Neural cell (in vitro differentiated cells): ENCODE results near the gene PPM1L. TPM values are rescaled to one million over a fixed set of nuclear protein-coding genes. Genes with fewer than 3 reads are reported as not detected.

ENCODE experiments used
- H2AFZ ChIP-seq: fragments of 200-600, 300-800 bp; sonication (generic), shearing (Covaris generic); 2 replicates; pipeline ENCODE4 v1.6.0; 2014; ENCODE audit warnings: low read depth, mild to moderate bottlenecking, antibody characterized with exemption, low read length, moderate library complexity
- H3F3A ChIP-seq: fragments of 200-600 bp; shearing (Covaris generic); 2 replicates; pipeline ENCODE4 v1.6.1; 2016; ENCODE audit warnings: mild to moderate bottlenecking, moderate library complexity, mixed read lengths, antibody characterized with exemption, low read length; ENCODE audit not compliant: insufficient read depth, poor library complexity, severe bottlenecking
- H3K27ac ChIP-seq: fragments of 200-600, 300-800 bp; sonication (generic), shearing (Covaris generic); 2 replicates; pipeline ENCODE4 v1.5.1; 2014; ENCODE audit warnings: mild to moderate bottlenecking, low read length, moderate library complexity
- H3K27me3 ChIP-seq: fragments of 300-800, 200-600 bp; sonication (generic), shearing (Covaris generic); 2 replicates; pipeline ENCODE4 v1.6.0; 2014; ENCODE audit warnings: mild to moderate bottlenecking, low read depth, low read length, moderate library complexity; ENCODE audit not compliant: insufficient read depth
- H3K36me3 ChIP-seq: fragments of 300-800, 200-600 bp; sonication (generic), shearing (Covaris generic); 2 replicates; pipeline ENCODE4 v1.5.1; 2014; ENCODE audit warnings: mild to moderate bottlenecking, antibody characterized with exemption, low read length, moderate library complexity; ENCODE audit not compliant: insufficient read depth
- H3K4me2 ChIP-seq: fragments of 300-800, 200-600 bp; sonication (generic), shearing (Covaris generic); 2 replicates; pipeline ENCODE4 v1.6.0; 2014; ENCODE audit warnings: mild to moderate bottlenecking, low read length
- H3K4me3 ChIP-seq: fragments of 300-800, 200-600 bp; sonication (generic), shearing (Covaris generic); 2 replicates; pipeline ENCODE4 v1.5.1; 2014; ENCODE audit warnings: mild to moderate bottlenecking, low read length, moderate library complexity
- H3K79me2 ChIP-seq: fragments of 200-600 bp; shearing (Covaris generic); replicated peaks from 2 replicates; pipeline ENCODE4 v1.6.0; 2014; ENCODE audit warnings: mild to moderate bottlenecking, low read length, moderate library complexity; ENCODE audit not compliant: insufficient read depth
- H3K9ac ChIP-seq: fragments of 300-800, 200-600 bp; sonication (generic), shearing (Covaris generic); 2 replicates; pipeline ENCODE4 v1.6.1; 2016; ENCODE audit warnings: mild to moderate bottlenecking, low read length, mixed read lengths
- H3K9me2 ChIP-seq: fragments of 200-600 bp; shearing (Covaris generic); 2 replicates; pipeline ENCODE4 v1.6.1; 2016; ENCODE audit warnings: mild to moderate bottlenecking, low read length, mixed read lengths; ENCODE audit not compliant: insufficient read depth
- H3K9me3 ChIP-seq: fragments of 200-600, 300-800 bp; sonication (generic), shearing (Covaris generic); 2 replicates; pipeline ENCODE4 v1.6.1; 2016; ENCODE audit warnings: mild to moderate bottlenecking, mixed run types, low read length, moderate library complexity, mixed read lengths
- H4K20me1 ChIP-seq: fragments of 200-600 bp; shearing (Covaris generic); 2 replicates; pipeline ENCODE4 v1.6.1; 2016; ENCODE audit warnings: mild to moderate bottlenecking, mixed run types; ENCODE audit not compliant: insufficient read depth
- CTCF ChIP-seq: fragments of 450-650 bp; IDR thresholded peaks from 2 replicates; pipeline ENCODE4 v1.5.1; 2014; ENCODE audit warnings: antibody characterized with exemption, mild to moderate bottlenecking, moderate library complexity; ENCODE audit not compliant: poor library complexity, severe bottlenecking
- EP300 ChIP-seq: fragments of 450-650 bp; conservative IDR thresholded peaks from 2 replicates; pipeline ENCODE4 v1.6.1; 2014; ENCODE audit warnings: antibody characterized with exemption, mild to moderate bottlenecking, moderate library complexity; ENCODE audit not compliant: poor library complexity, severe bottlenecking
- EZH2 ChIP-seq: fragments of 200-600, 300-800 bp; shearing (Covaris generic), sonication (generic); IDR thresholded peaks from 2 replicates; pipeline ENCODE4 v1.6.1; 2014; ENCODE audit warnings: antibody characterized with exemption, low read length, borderline replicate concordance, mild to moderate bottlenecking; ENCODE audit not compliant: insufficient read depth, poor library complexity, severe bottlenecking
- MXI1 ChIP-seq: fragments of 450-650 bp; conservative IDR thresholded peaks from 2 replicates; pipeline ENCODE4 v1.6.1; 2014; ENCODE audit warnings: antibody characterized with exemption, mild to moderate bottlenecking; ENCODE audit not compliant: poor library complexity, severe bottlenecking
- POLR2AphosphoS5 ChIP-seq: IDR thresholded peaks from 2 replicates; pipeline ENCODE4 v1.6.1; 2012
- RAD21 ChIP-seq: fragments of 450-650 bp; conservative IDR thresholded peaks from 2 replicates; pipeline ENCODE4 v1.6.1; 2014; ENCODE audit warnings: antibody characterized with exemption, mild to moderate bottlenecking, moderate library complexity
- SMC3 ChIP-seq: fragments of 450-650 bp; conservative IDR thresholded peaks from 2 replicates; pipeline ENCODE4 v1.6.1; 2014; ENCODE audit warnings: antibody characterized with exemption, mild to moderate bottlenecking, moderate library complexity; ENCODE audit not compliant: poor library complexity
- TAF1 ChIP-seq: IDR thresholded peaks from 2 replicates; pipeline ENCODE4 v1.6.1; 2012; ENCODE audit warnings: low read depth
- polyA plus RNA-seq: library from polyadenylated mRNA; depleted of rRNA; stranded (reverse); fragments of >200 nt; gene quantifications from 2 replicates; pipeline ENCODE4 v1.2.3, GENCODE V29; 2014
- TF ChIP-seq, protein P1 (sequence below): IDR thresholded peaks from 2 replicates; pipeline ENCODE4 v1.6.1; 2012; ENCODE audit warnings: borderline replicate concordance

PPM1L gene
- polyA plus RNA-seq, 1 donor from 2014 or later: 24.9 TPM

DNA sequence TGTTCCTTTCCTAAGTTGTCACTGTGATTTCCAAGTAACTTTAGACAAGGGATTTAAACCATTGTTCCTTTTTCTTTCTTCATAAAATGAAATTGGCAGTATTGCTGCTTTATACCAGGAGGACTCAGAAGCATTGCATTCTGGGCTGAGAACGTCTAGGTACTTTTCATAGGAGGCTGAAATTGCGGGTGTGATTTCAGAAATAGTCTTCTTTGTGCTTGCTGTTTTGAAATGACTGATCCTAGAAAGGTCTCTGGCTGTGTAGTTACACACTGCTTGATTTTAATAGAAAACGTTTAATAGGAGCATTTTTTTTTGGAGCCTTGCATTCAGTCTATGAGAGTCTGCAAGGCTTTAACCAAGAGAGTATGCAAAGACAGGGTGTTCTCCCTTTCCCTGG lies 56.3 kb downstream of the PPM1L start:
- Histone ChIP-seq H3K9ac (no peak overlapping the region), H3F3A (no peaks in the 10 kb centered on the region), H3K79me2 (no peaks in the 10 kb centered on the region), H3K36me3 (no peaks in the 10 kb centered on the region), H3K9me3 (no peaks in the 10 kb centered on the region), H3K4me2 (no peak overlapping the region), H3K9me2 (no peaks in the 10 kb centered on the region), H3K27ac (no peak overlapping the region), H2AFZ (no peak overlapping the region), H3K27me3 (no peaks in the 10 kb centered on the region), H4K20me1 (no peaks in the 10 kb centered on the region), H3K4me3 (no peak overlapping the region)
- TF ChIP-seq, protein P1, sequence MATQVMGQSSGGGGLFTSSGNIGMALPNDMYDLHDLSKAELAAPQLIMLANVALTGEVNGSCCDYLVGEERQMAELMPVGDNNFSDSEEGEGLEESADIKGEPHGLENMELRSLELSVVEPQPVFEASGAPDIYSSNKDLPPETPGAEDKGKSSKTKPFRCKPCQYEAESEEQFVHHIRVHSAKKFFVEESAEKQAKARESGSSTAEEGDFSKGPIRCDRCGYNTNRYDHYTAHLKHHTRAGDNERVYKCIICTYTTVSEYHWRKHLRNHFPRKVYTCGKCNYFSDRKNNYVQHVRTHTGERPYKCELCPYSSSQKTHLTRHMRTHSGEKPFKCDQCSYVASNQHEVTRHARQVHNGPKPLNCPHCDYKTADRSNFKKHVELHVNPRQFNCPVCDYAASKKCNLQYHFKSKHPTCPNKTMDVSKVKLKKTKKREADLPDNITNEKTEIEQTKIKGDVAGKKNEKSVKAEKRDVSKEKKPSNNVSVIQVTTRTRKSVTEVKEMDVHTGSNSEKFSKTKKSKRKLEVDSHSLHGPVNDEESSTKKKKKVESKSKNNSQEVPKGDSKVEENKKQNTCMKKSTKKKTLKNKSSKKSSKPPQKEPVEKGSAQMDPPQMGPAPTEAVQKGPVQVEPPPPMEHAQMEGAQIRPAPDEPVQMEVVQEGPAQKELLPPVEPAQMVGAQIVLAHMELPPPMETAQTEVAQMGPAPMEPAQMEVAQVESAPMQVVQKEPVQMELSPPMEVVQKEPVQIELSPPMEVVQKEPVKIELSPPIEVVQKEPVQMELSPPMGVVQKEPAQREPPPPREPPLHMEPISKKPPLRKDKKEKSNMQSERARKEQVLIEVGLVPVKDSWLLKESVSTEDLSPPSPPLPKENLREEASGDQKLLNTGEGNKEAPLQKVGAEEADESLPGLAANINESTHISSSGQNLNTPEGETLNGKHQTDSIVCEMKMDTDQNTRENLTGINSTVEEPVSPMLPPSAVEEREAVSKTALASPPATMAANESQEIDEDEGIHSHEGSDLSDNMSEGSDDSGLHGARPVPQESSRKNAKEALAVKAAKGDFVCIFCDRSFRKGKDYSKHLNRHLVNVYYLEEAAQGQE: no peak
- peak; percentile 73 for TF ChIP-seq POLR2AphosphoS5

- H3K27ac ChIP-seq: no peak overlapping the region
- no peaks in the 10 kb centered on the region for H3K9me3 ChIP-seq
- H4K20me1 ChIP-seq: no peaks in the 10 kb centered on the region
- TF ChIP-seq CTCF (no peak), POLR2AphosphoS5 (no peak), EP300 (no peak), EZH2 (no peak)
- H3K36me3 ChIP-seq: no peaks in the 10 kb centered on the region
- no peak overlapping the region for H3K4me2 ChIP-seq
- H3F3A ChIP-seq: no peaks in the 10 kb centered on the region
- no peak overlapping the region for H3K4me3 ChIP-seq
- no peak overlapping the region for H2AFZ ChIP-seq
- H3K27me3 ChIP-seq: no peaks in the 10 kb centered on the region
- no peaks in the 10 kb centered on the region for H3K9me2 ChIP-seq
- H3K79me2 ChIP-seq: no peaks in the 10 kb centered on the region
- no peak overlapping the region for H3K9ac ChIP-seq
Measured at GRCh38 chr3:160815280-160815679, 59.2 kb downstream of the PPM1L start.

- Histone ChIP-seq H3K4me3 (no peak overlapping the region), H2AFZ (no peak overlapping the region), H3K79me2 (peaks cover 6% of the 10 kb centered on the region), H3K4me2 (no peak overlapping the region), H3F3A (no peaks in the 10 kb centered on the region), H4K20me1 (no peaks in the 10 kb centered on the region), H3K9me2 (no peaks in the 10 kb centered on the region), H3K9ac (no peak overlapping the region), H3K27ac (no peak overlapping the region), H3K9me3 (no peaks in the 10 kb centered on the region), H3K36me3 (no peaks in the 10 kb centered on the region), H3K27me3 (no peaks in the 10 kb centered on the region)
- TF ChIP-seq, protein P1: no peak
- TF ChIP-seq RAD21 (no peak), MXI1 (no peak), TAF1 (no peak), EZH2 (no peak), POLR2AphosphoS5 (no peak), EP300 (no peak), CTCF (no peak), SMC3 (no peak)
Measured at GRCh38 chr3:160820022-160820421, 64.0 kb downstream of the PPM1L start.
